ENCODE results near the gene NRXN2.

- no peak for TF ChIP-seq CTCF (IDR thresholded peaks at IDR 0.05)
- TF ChIP-seq POLR2A (IDR thresholded peaks at IDR 0.05): no peak
These were observed 152.0 kb downstream of the NRXN2 start for GRCh38 chr11:64571050-64571409.
